Germinal center (tissue), 1 donor: ENCODE measurements around the gene ARHGEF10L.
"Not testable (repeated sequence)": the region's sequence is repeated elsewhere in the genome, so short reads cannot be mapped to it uniquely, and the experiment has no call there.

Experiments used
- DNase-seq: peaks from one replicate; pipeline ENCODE4 v3.0.0; 2012; ENCODE audit warnings: mixed read lengths, low spot score

Gene ARHGEF10L

GRCh38 chr1:17743925-17744324 is 204.4 kb downstream of the ARHGEF10L start:
- no peak for DNase-seq

DNA sequence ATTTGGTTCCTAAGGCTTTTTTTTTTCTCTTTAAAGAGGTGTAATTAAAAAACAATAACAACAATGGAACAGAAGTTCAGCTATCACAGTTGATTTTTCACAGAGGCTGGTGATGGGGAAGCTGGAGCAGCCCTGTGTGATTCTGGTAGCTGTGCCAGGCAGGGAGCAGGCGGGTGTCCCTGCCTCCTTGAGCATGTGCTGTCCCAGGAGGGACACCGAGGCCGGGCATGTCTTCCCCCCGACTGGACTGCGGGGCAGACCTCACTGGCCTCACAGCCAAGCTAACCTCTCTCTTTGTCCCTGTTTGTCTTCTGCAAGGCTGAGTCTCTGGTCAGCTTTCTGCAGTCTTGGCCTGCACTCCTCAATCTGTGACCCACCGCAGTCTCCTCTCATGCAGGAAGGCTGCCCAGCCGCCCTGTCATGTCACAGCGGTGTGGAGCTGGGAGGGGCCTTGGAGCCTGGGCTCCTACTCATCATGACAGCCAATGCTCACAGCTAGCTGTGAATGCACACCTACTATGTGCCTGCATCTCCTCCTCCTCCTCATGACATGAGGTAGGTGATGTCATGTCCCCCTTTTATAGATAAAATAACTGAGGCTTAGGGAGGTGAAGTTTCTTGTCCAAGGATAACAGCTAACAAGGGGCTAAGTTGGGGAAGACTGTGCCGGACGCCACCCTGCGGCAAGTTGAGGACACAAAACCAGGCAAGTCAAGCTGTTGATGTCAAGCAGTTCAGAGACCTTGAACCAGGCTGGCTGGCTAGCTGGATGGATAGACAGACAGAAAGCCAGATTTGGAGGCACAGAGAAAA is 205.4 kb downstream of the ARHGEF10L start:
- DNase-seq: no peak

DNA sequence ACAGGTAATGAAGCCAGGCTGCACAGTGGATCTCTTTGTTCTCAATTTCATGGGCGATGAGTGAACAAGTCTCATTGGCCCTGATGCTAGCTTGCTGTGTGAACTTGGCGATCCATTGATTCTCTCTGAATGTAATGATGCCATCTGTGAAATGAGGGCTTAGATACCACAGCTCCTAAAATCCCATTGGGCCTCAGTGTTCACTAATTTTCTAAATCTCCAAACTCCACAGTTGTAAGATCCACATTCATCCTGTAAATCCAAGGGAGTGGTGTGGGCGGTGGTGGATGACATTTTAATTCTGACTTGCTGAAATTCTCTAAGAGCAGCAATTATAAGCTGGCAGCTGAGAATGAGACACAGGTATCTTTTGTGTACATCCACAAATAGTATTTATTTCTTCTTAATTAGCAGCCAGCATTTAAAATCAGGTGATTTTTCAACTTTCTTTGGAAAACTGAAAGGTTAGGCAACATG is 206.0 kb downstream of the ARHGEF10L start:
- no peak for DNase-seq

DNA sequence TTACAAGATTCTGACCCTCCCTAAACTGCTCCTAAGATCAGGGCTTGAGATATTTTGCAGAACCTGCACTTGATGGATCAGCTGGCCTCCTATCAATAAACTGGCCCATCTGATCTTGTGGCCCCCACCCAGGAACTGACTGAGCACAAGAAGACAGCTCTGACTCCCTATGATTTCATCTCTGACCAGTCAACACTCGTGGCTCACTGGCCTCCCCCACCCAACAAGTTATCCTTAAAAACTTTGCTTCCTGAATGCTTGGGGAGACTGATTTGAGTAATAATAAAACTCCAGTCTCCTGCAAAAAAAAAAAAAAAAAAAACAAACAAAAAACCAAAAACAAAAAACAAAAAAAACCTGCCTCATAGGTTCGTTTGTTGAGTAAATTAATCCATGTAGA is 206.8 kb downstream of the ARHGEF10L start:
- not testable (repeated sequence) for DNase-seq

GRCh38 chr1:17746920-17747319 is 207.4 kb downstream of the ARHGEF10L start:
- DNase-seq: no peak
